HUES64 (cell line): Measurements from ENCODE around the gene PAPSS2.

ENCODE experiments used
- H3K27ac ChIP-seq: 2 replicates; pipeline ENCODE4 v1.7.0; 2013; ENCODE audit warnings: low read depth, low read length, inconsistent platforms
- H3K27me3 ChIP-seq: 2 replicates; pipeline ENCODE4 v1.6.1; 2013; ENCODE audit warnings: mild to moderate bottlenecking, low read length; ENCODE audit not compliant: insufficient read depth
- H3K36me3 ChIP-seq: 2 replicates; pipeline ENCODE4 v1.6.1; 2013; ENCODE audit warnings: mild to moderate bottlenecking, low read length; ENCODE audit not compliant: insufficient read depth
- H3K4me1 ChIP-seq: 2 replicates; pipeline ENCODE4 v1.6.1; 2013; ENCODE audit warnings: mild to moderate bottlenecking, low read length, moderate library complexity; ENCODE audit not compliant: insufficient read depth
- H3K4me3 ChIP-seq: 2 replicates; pipeline ENCODE4 v1.5.1; 2013; ENCODE audit warnings: mild to moderate bottlenecking, low read length, moderate library complexity
- H3K9ac ChIP-seq: 2 replicates; pipeline ENCODE4 v1.6.1; 2013; ENCODE audit warnings: mild to moderate bottlenecking, low read depth, low read length
- H3K9me3 ChIP-seq: 2 replicates; pipeline ENCODE4 v1.6.1; 2013; ENCODE audit warnings: low read depth, low read length; ENCODE audit not compliant: insufficient read depth
- WGBS: fragments of 150-250, 120-280 bp; methylation state at CpG from one replicate; pipeline ENCODE4 v1.1.7; 2013; ENCODE audit warnings: missing lambda C conversion rate; 5-methylcytosine and 5-hydroxymethylcytosine counted together

PAPSS2 gene

GRCh38 chr10:87623191-87623590 is 36.5 kb upstream of the PAPSS2 start:
- Histone ChIP-seq H3K9ac (no peak overlapping the region), H3K9me3 (no peaks in the 10 kb centered on the region), H3K4me3 (no peak overlapping the region), H3K27me3 (no peaks in the 10 kb centered on the region), H3K27ac (no peak overlapping the region), H3K4me1 (peaks cover 55% of the 10 kb centered on the region), H3K36me3 (no peaks in the 10 kb centered on the region)
- WGBS: 89% methylated on average over 1 of the region's 1 CpG

- Histone ChIP-seq H3K27ac (peak overlapping the region; percentile 93), H3K4me3 (peak overlapping the region; percentile 4; the same call in 1 of the 2 replicates), H3K27me3 (no peaks in the 10 kb centered on the region), H3K9me3 (no peaks in the 10 kb centered on the region), H3K9ac (peak overlapping the region; percentile 42), H3K4me1 (peaks cover 53% of the 10 kb centered on the region), H3K36me3 (no peaks in the 10 kb centered on the region)
- WGBS: 0% methylated on average over 1 of the region's 1 CpG
Measured at GRCh38 chr10:87625661-87626060, 34.0 kb upstream of the PAPSS2 start.

GRCh38 chr10:87626422-87626892 is 33.2 kb upstream of the PAPSS2 start:
- no peaks in the 10 kb centered on the region for H3K9me3 ChIP-seq
- peaks cover 49% of the 10 kb centered on the region for H3K4me1 ChIP-seq
- H3K27me3 ChIP-seq: no peaks in the 10 kb centered on the region
- H3K4me3 ChIP-seq: no peak overlapping the region
- peak overlapping the region; percentile 88 for H3K27ac ChIP-seq
- WGBS: 82% methylated on average over 1 of the region's 1 CpG
- peak overlapping the region; percentile 11 for H3K9ac ChIP-seq
- no peaks in the 10 kb centered on the region for H3K36me3 ChIP-seq

GRCh38 chr10:87630171-87630570 is 29.5 kb upstream of the PAPSS2 start:
- H3K9me3 ChIP-seq: no peaks in the 10 kb centered on the region
- 98% methylated on average over 6 of the region's 7 CpGs for WGBS
- H3K4me1 ChIP-seq: peaks cover 28% of the 10 kb centered on the region
- no peaks in the 10 kb centered on the region for H3K27me3 ChIP-seq
- H3K27ac ChIP-seq: no peak overlapping the region
- H3K9ac ChIP-seq: no peak overlapping the region
- no peak overlapping the region for H3K4me3 ChIP-seq
- H3K36me3 ChIP-seq: no peaks in the 10 kb centered on the region

GRCh38 chr10:87632454-87632853 is 27.2 kb upstream of the PAPSS2 start:
- Histone ChIP-seq H3K4me3 (no peak overlapping the region), H3K9ac (no peak overlapping the region), H3K4me1 (peaks cover 9% of the 10 kb centered on the region), H3K9me3 (no peaks in the 10 kb centered on the region), H3K27me3 (no peaks in the 10 kb centered on the region), H3K36me3 (no peaks in the 10 kb centered on the region), H3K27ac (no peak overlapping the region)
- WGBS: 95% methylated on average over 4 of the region's 4 CpGs

DNA sequence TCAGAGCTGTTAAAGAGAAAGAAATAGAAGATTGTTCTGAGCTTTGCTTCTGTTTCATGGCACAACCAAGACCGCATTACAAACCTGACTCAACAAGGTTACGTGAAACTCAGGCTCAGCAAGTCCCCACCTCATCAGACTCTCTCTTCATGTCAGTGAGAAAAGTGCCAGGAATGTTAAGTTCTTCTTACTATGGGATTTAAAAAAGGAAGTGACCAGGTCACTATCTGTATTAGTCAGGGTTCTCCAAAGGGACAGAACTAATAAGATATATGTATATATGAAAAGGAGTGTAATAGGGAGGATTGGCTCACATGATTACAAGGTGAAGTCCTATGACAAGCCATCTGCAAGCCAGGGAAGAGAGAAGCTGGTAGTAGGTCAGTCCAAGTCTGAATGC is 25.4 kb upstream of the PAPSS2 start:
- no peaks in the 10 kb centered on the region for H3K36me3 ChIP-seq
- no peaks in the 10 kb centered on the region for H3K27me3 ChIP-seq
- H3K27ac ChIP-seq: no peak overlapping the region
- H3K9me3 ChIP-seq: no peaks in the 10 kb centered on the region
- H3K4me1 ChIP-seq: peaks cover 2% of the 10 kb centered on the region; the same call in 1 of the 2 replicates
- H3K4me3 ChIP-seq: no peak overlapping the region
- H3K9ac ChIP-seq: no peak overlapping the region
- 93% methylated on average over 2 of the region's 2 CpGs for WGBS

DNA sequence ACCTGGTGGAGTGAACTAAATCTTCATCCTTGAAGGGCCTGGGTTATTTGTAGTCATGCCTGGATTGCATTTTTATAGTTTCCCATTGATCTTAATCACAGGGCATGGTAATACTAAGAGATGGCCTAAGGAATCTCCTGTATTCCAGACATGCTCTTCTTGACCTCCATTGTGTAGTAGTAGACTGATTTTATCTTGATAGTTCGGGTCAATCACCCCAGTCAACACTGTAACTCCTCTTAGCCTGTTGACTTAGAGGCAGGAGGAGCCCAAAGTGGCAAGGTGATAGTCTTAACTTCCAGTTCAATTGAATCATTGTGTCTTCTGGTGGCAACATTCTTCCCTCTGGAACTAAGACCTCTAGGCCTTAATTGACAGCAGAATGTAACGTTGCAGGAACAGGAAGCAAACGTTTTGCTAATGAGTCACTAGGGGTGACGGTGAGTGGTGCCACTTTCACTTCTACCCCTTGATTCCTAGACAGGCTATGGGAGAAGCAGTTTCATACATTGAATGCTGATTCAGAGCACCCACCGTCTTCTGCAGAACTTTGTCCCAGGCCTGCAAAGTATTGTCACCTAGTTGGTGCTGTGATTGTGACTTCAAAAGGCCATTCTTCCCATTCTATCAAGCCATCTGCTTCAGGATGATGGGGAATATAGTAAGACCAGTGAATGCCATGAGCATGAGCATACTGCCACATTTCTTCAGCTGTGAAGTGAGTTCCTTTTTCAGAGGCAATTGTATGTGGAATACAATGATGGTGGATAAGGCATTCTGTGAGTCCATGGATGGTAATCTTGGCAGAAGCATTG is 24.0 kb upstream of the PAPSS2 start:
- no peak overlapping the region for H3K4me3 ChIP-seq
- H3K9me3 ChIP-seq: no peaks in the 10 kb centered on the region
- no peaks in the 10 kb centered on the region for H3K36me3 ChIP-seq
- WGBS: 64% methylated on average over 5 of the region's 5 CpGs
- no peak overlapping the region for H3K9ac ChIP-seq
- peaks cover 2% of the 10 kb centered on the region; the same call in 1 of the 2 replicates for H3K4me1 ChIP-seq
- H3K27me3 ChIP-seq: no peaks in the 10 kb centered on the region
- no peak overlapping the region for H3K27ac ChIP-seq

GRCh38 chr10:87636313-87636915 is 23.3 kb upstream of the PAPSS2 start:
- no peaks in the 10 kb centered on the region for H3K27me3 ChIP-seq
- H3K4me3 ChIP-seq: no peak overlapping the region
- 93% methylated on average over 3 of the region's 3 CpGs for WGBS
- H3K9me3 ChIP-seq: no peaks in the 10 kb centered on the region
- no peak overlapping the region for H3K9ac ChIP-seq
- no peak overlapping the region for H3K27ac ChIP-seq
- no peaks in the 10 kb centered on the region for H3K36me3 ChIP-seq
- H3K4me1 ChIP-seq: peaks cover 2% of the 10 kb centered on the region; the same call in 1 of the 2 replicates

DNA sequence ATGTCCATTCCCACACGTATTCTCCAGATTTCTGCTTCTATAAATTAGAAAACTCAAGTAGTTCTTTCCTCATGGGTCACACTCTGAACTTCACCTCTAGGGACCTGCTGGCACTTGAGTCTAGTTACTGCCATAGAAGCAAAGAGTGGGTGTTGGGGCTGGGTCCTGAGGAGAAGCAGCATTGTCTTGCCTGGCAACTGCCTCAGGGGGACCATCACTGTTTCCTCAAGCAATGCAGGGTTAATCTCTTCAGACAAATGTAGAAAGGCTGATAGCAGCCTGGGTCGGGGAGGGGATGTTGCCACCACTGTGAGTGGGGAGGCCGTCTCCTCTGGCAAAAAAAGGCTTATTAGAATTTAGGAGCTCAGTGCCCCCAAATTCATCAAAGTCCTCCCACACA is 20.2 kb upstream of the PAPSS2 start:
- H3K4me3 ChIP-seq: no peak overlapping the region
- H3K27ac ChIP-seq: no peak overlapping the region
- WGBS: 92% methylated on average over 3 of the region's 3 CpGs
- H3K9ac ChIP-seq: no peak overlapping the region
- H3K36me3 ChIP-seq: no peaks in the 10 kb centered on the region
- H3K27me3 ChIP-seq: no peaks in the 10 kb centered on the region
- no peaks in the 10 kb centered on the region for H3K9me3 ChIP-seq
- H3K4me1 ChIP-seq: peaks cover 2% of the 10 kb centered on the region; the same call in 1 of the 2 replicates

GRCh38 chr10:87640043-87640442 is 19.6 kb upstream of the PAPSS2 start:
- Histone ChIP-seq H3K9me3 (no peaks in the 10 kb centered on the region), H3K36me3 (no peaks in the 10 kb centered on the region), H3K4me3 (no peak overlapping the region), H3K4me1 (peaks cover 2% of the 10 kb centered on the region; the same call in 1 of the 2 replicates), H3K9ac (no peak overlapping the region), H3K27me3 (no peaks in the 10 kb centered on the region), H3K27ac (no peak overlapping the region)

- no peaks in the 10 kb centered on the region for H3K36me3 ChIP-seq
- 95% methylated on average over 11 of the region's 11 CpGs for WGBS
- no peaks in the 10 kb centered on the region for H3K4me1 ChIP-seq
- H3K27ac ChIP-seq: no peak overlapping the region
- H3K27me3 ChIP-seq: no peaks in the 10 kb centered on the region
- H3K4me3 ChIP-seq: no peak overlapping the region
- no peak overlapping the region for H3K9ac ChIP-seq
- H3K9me3 ChIP-seq: 0 out of 2 replicates have a peak, but pooled peaks cover 2% of the 10 kb centered on the region
Measured at GRCh38 chr10:87642486-87642885, 17.2 kb upstream of the PAPSS2 start.
